NCI-H460 (cell line): ENCODE data around the gene RCOR2. TPM values are rescaled to one million over a fixed set of nuclear protein-coding genes. Genes with fewer than 3 reads are reported as not detected.
"Not testable (repeated sequence)": the region's sequence is repeated elsewhere in the genome, so short reads cannot be mapped to it uniquely, and the experiment has no call there.

Experiments used
- DNase-seq: peaks from one replicate; pipeline ENCODE4 v3.0.0-alpha.2; 2016; ENCODE audit warnings: low read depth; ENCODE audit errors: extremely low read depth
- polyA plus RNA-seq: library from polyadenylated mRNA; depleted of rRNA; stranded (reverse); fragments of >200 nt; gene quantifications from 2 replicates; pipeline ENCODE4 v1.2.3, GENCODE V29; 2014; cell fraction: nucleus; rRNA removed
- total RNA-seq: library from RNA; depleted of rRNA; stranded (reverse); fragments of >200 nt; shearing (Covaris generic); gene quantifications from 2 replicates; pipeline ENCODE4 v1.2.3, GENCODE V29; 2014; rRNA removed

Gene RCOR2
- 4.2 and 4.5 TPM in 2 replicates for total RNA-seq
- 2.4 TPM in 2 replicates for polyA plus RNA-seq

DNA sequence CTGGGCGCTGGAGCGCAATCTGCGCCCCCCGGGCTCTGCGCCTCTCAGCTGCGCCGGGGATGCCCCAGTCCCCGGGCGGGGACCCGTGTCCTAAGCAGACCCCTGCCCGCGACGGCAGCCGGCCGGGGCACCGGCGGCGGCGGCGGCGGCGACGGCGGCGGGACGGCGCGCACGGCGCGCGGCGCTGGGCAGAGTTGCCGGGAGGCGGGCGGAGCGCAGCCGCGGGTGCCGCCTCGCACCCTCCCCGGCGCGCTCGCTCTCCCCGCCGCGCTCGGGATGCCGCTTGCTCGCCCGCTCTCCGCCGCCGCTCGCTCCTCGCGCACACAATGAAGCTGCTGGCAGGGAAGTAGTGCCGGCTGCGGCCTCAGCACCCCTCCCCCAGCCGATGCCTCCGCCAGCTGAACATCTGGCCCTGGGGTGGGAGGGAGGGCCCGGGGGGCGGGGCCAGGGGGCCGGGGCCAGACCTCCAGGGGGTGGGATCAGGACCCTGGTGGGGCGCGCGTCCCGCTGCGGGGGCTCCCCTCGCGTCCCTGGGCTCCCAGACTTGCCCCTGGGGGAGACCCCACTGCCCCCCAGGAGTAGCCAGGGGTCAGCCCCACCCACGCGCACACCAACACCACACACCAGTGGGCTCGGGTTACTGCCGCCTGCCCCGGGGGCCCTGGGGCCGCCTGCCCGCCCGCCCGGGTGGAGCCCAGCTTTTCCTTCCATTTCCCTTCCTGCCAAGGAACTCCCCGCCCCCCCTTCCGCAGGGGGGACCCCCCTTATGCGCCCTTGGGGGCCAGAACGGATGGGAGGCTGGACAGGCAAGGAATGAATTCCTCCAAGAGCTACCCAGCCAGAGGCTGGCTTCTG is at the start of gene RCOR2:
Gene RCOR2 (minus strand): TSS at position 328 of the 855 bp plus-strand sequence. CDS start 708 bp downstream, outside the sequence.
- peak; percentile 64 for DNase-seq

DNA sequence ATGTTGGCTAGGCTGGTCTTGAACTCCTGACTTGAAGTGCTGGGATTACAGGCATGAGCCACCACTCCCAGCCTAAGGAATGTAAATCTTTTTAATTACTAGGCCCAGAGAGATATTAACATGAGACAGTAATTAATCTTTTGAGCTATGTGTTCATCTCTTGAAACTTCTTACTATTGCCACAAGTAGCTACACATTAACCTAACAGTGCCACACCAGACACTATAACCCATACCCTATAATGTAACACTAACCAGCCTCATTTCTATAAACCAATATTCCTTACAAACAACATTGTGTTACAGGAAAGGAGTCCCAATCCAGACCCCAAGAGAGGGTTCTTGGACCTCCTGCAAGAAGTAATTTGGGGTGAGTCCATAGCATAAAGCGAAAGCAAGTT is 49.5 kb upstream of the RCOR2 start:
- DNase-seq, result no peak

- not testable (repeated sequence) for DNase-seq
Measured at GRCh38 chr11:63963895-63964294, 46.9 kb upstream of the RCOR2 start.

DNA sequence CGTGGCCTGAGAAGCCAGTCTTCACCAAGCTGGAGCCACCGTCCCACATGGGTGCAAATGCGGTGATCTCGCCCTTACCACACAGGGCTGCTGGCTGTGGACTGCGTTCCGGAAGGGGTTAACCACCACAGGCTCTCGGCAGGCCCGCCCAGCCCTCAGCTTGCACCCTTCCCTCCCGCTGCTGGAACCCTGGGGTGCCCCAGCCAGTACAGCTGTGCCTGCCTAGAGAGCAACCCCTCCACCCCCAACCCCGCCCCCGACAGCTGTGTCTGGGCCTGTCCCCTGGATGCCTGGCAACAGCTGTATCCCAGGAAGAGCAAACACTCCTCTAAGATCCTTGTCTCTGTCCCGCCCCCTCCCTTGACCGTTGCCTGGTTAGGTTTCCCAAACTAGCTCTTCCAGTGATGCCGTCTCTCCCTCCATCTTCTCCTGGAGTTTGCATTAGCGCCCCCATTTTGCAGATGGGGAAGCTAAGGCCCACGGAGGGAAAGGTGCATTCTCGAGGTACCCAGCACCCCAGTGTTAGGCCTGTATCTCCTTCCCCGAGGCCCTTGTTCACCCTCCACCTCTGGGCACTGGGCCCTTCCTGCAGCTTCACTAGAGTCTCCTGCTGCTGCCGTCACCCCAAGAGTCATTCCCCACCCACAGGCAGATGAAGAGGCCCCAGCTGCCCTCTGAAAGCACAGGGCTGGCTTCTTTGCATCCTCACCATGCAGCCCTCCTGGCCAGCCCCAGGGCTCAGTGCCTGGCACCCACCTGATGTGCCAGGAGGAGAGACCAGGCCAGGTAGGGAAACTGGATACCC is 44.8 kb upstream of the RCOR2 start:
- no peak for DNase-seq

DNA sequence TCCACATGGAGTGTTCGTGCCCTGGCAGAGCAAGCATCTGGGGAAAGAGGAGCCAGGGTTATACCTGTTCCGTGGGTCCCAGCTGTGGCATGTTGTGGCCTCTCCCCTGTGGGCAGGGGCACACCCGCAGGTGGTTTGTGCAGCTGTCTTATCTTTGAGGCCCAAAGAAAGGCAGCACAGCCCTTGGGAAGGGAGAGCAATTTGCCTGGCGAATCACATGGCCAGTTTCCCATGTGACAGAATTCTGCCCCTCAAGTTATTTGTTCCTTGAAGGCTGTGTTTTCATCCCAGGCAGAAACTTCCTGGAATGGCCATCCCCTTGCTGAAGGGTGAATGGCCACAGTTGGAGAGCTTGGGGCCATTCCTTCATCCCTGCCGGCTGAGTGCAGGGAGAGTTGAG is 41.0 kb upstream of the RCOR2 start:
- DNase-seq, result no peak

- no peak for DNase-seq
Measured at GRCh38 chr11:63952570-63952969, 35.6 kb upstream of the RCOR2 start.

DNA sequence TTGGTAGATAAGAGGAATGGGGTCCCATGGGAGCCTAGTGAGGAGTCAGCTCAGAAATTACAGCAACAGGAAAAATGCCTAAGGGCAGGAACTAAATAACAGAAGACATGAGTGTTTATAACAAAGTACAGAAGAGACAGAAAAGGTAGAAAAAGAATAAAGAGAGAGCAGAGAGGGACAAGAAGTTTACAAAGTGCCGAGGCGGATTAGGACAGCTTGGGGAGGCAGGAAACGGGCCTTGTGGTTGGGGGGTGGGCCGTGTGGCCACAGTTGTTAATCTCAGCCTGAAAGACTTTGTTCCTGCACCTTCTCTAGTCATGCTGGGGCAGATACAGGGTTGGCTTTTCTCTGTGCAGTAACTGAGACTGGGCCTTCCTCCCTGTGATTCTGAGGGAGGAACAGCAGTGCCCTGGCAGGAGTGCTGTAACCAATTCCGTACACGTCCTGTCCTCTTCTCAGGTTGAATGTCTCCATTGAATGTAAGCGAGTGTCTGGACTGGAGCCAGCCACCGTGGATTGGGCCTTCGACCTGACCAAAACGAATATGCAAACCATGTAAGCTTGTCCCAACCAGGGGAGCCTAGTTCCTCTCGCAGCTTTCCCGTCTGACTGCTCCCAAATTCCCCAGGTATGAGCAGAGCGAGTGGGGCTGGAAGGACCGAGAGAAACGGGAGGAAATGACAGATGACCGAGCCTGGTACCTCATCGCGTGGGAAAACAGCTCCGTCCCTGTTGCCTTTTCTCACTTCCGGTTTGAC is 35.0 kb upstream of the RCOR2 start:
- no peak for DNase-seq

- peak; percentile 58 for DNase-seq
Measured at GRCh38 chr11:63945477-63946163, 28.7 kb upstream of the RCOR2 start.

- no peak for DNase-seq
Measured at GRCh38 chr11:63944987-63945386, 28.0 kb upstream of the RCOR2 start.

- no peak for DNase-seq
Measured at GRCh38 chr11:63942803-63943202, 25.8 kb upstream of the RCOR2 start.

DNA sequence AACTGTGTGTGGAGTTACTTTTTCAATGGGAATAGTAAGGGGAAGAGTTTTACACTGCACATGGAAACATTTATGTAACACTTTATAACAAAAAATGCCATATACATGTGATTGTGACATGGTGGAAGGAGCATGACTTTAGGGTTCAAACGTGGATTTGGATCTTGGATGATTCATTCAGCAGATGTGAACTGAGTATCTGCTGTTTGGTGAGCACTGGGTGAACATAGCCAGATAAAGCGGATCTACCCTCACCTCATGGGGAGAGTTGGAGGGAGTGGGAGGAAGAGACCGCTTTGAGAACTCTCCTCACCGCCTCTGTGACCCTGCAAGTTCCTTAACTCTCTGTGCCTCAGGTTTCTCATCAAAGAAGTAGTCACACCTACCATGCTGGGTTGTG is 24.9 kb upstream of the RCOR2 start:
- DNase-seq, result no peak

DNA sequence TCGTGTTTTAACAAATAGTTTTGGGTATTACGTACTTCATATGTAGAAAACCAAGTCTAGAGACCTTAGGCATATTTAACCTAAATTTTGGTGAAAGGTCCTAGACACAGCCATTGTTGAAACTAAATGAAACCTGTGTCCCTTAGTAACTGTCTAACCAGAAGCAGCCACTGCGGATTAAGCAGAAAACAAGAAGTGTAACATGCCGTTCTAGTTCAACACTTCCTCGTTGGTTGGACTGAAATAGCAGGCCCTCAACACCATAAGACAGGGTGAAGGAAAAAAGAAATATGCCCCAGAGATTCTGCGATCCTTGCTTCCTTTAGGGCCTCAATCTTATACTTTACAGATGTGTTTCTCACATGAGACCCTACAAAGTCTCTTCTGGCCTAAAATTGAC is 23.8 kb upstream of the RCOR2 start:
- no peak for DNase-seq

DNA sequence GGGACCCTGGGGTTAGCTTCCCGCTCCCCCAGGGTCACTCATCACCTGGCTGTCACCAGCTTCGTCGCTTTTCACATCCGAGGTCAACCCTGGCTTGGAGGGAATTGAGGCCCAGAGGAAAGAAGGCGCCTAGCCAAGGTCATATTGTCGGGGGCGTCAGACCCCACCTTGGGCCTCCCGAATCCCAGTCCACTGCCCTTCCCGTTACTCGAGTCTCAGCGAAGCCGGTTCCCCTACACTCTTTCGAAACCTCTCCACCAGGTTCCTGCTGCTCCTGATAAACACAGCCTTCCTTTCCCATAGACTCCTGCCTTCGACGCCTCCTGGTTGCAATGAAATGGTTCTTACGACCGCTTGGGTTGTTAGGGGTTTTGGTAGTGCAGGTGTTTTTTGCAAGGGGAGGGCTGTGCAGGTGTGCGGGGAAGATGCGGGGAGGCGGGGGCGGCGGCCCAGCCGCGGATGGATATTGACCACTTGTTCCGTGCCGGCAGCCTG is 22.5 kb upstream of the RCOR2 start:
- DNase-seq, result no peak

- DNase-seq, result peak; percentile 87
Measured at GRCh38 chr11:63938479-63939396, 21.8 kb upstream of the RCOR2 start, which contains the start of gene NAA40. NAA40 (plus strand) TSS chr11:63939002; CDS start chr11:63939097, 95 bp downstream.

DNA sequence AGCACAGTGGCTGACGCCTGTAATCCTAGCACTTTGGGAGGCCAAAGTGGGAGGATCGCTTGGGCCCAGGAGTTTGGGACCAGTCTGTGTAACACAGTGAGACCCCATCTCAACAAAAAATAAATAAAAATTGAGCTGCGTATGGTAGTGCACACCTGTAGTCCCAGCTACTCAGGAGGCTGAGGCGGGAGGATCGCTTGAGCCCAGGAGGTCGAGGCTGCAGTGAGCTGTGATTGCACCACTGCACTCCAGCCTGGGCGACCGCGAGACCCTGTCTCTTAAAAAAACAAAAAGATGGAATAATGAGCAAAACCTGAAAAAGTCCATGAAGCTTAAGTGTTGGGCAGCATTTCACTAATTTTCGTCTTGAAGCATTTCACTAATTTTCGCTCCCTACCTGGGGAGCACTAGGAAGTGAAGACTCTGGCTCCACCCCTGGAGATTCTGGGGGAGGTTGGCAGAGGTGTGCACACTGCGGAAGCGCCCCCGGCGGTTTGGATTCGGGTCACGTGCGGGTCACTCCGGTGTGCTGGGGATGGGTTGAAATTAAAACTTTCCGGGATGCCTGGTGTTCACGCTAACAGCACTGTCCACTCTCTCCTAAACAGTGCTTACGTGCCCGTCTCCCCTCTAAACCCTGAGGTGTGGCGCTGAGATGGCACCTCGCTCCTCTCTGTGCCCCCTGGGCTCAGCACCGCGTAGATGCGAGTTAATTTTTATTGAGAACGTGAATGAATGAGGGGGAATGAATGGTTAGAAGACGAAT is 20.9 kb upstream of the RCOR2 start:
- DNase-seq, result no peak

- DNase-seq, result no peak
Measured at GRCh38 chr11:63933459-63933858, 16.5 kb upstream of the RCOR2 start.

DNA sequence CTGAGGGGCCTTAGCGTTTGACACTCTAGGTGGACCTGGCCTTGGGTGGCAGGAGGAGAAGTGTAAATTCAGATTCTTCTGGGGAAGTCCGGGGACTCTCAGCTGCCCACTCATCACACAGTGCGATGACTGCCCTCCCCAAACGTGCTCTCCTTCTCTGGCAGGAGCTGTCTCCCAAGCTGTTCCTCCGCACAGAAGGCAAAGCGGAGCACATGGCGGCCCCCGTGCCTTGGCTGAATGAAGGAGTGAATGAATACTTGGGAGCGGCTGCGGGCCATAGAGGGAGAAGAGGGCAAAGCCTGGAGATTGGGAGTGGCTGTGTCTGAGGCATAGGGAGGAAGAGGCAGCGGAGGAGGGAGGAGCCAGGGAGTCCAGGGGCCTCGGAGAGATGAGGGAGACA is 14.9 kb upstream of the RCOR2 start:
- DNase-seq, result no peak

DNA sequence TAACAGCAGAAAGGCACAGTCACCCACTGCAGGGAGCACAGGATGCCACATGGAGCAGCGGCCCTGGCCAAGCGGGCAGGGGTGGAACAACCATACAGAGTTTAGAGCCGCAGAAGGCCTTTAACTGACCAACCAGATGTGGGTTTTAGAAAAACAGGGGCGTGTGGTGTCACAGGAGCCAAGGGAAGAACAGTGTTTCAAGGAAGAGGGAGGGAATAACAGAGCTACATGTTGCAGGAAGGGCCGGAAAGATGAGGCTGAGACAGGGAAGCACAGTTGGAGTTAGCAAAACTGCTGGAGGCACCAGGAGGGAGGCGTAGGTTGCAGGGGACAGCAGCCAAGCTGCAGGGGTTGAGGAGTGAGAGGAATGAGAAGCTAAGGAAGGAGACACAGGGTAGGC is 14.1 kb upstream of the RCOR2 start:
- no peak for DNase-seq
